WTC11 (cell line): ENCODE data around the gene TEX14. TPM values are rescaled to one million over a fixed set of nuclear protein-coding genes. Genes with fewer than 3 reads are reported as not detected.

ENCODE experiments used
- ATAC-seq: fragments of 200-7000 bp; cut with Tn5 transposase; 2 replicates; pipeline ENCODE4 v1.10.0; 2021; ENCODE audit warnings: mild to moderate bottlenecking, moderate library complexity
- CTCF ChIA-PET: fragments of 300-600 bp; sonication (Branson Sonifier 250); formaldehyde crosslinking; loops from one replicate; lab custom pipeline; 2021; ENCODE audit warnings: antibody characterized with exemption; lab: Charles Lee
- POLR2A ChIA-PET: fragments of 350-600 bp; sonication (Branson Sonifier 250); formaldehyde crosslinking; loops from one replicate; lab custom pipeline; 2021; ENCODE audit warnings: antibody characterized with exemption; lab: Charles Lee
- DNase-seq: peaks from one replicate; pipeline ENCODE4 v3.0.0; 2021; ENCODE audit warnings: low spot score
- H3K27ac Mint-ChIP-seq: 2 replicates; pipeline ENCODE4 v1.8.0; 2021; ENCODE audit warnings: mixed read lengths
- H3K27me3 Mint-ChIP-seq: 2 replicates; pipeline ENCODE4 v1.8.0; 2021; ENCODE audit warnings: low read depth, mild to moderate bottlenecking, moderate library complexity, mixed read lengths
- H3K36me3 Mint-ChIP-seq: 2 replicates; pipeline ENCODE4 v1.8.0; 2021; ENCODE audit warnings: mixed read lengths
- H3K4me1 Mint-ChIP-seq: 2 replicates; pipeline ENCODE4 v1.8.0; 2022; ENCODE audit warnings: mixed read lengths
- H3K4me3 Mint-ChIP-seq: 2 replicates; pipeline ENCODE4 v1.8.0; 2021; ENCODE audit warnings: mild to moderate bottlenecking, moderate library complexity, mixed read lengths
- H3K9me3 Mint-ChIP-seq: 2 replicates; pipeline ENCODE4 v1.8.0; 2021; ENCODE audit warnings: mixed read lengths
- EMX1 ChIP-seq: fragments of 250-450 bp; sonication (Bioruptor Pico); IDR thresholded peaks from 2 replicates; pipeline ENCODE4 v1.8.0; 2021; ENCODE audit warnings: mild to moderate bottlenecking
- FOXK1 ChIP-seq: sonication (generic); formaldehyde crosslinking; IDR thresholded peaks from 2 replicates; pipeline ENCODE4 v1.8.0; 2022; ENCODE audit warnings: mild to moderate bottlenecking, moderate library complexity, missing genetic modification reagents
- FOXP1 ChIP-seq: sonication (generic); formaldehyde crosslinking; IDR thresholded peaks from 2 replicates; pipeline ENCODE4 v1.8.0; 2022; ENCODE audit warnings: missing genetic modification reagents, mild to moderate bottlenecking, moderate library complexity, borderline replicate concordance
- IRF2 ChIP-seq: sonication (generic); formaldehyde crosslinking; IDR thresholded peaks from 2 replicates; pipeline ENCODE4 v1.8.0; 2022; ENCODE audit warnings: low read depth, missing genetic modification reagents, borderline replicate concordance
- NFYB ChIP-seq: sonication (generic); formaldehyde crosslinking; conservative IDR thresholded peaks from 2 replicates; pipeline ENCODE4 v1.8.0; 2022; ENCODE audit warnings: low read depth, missing genetic modification reagents
- NR2C2 ChIP-seq: sonication (generic); formaldehyde crosslinking; IDR thresholded peaks from 2 replicates; pipeline ENCODE4 v1.8.0; 2022; ENCODE audit warnings: mild to moderate bottlenecking, missing genetic modification reagents
- ZNF138 ChIP-seq: sonication (generic); formaldehyde crosslinking; conservative IDR thresholded peaks from 2 replicates; pipeline ENCODE4 v1.8.1; 2022; ENCODE audit warnings: mild to moderate bottlenecking, moderate library complexity, missing genetic modification reagents
- ZNF219 ChIP-seq: sonication (generic); formaldehyde crosslinking; IDR thresholded peaks from 2 replicates; pipeline ENCODE4 v1.8.0; 2023; ENCODE audit warnings: missing genetic modification reagents, mild to moderate bottlenecking, borderline replicate concordance
- ZNF263 ChIP-seq: sonication (generic); formaldehyde crosslinking; IDR thresholded peaks from 2 replicates; pipeline ENCODE4 v1.8.1; 2022; ENCODE audit warnings: low read depth, mild to moderate bottlenecking, moderate library complexity, missing genetic modification reagents
- ZNF416 ChIP-seq: fragments of 250-450 bp; sonication (Bioruptor Pico); IDR thresholded peaks from 2 replicates; pipeline ENCODE4 v1.9.0; 2021; ENCODE audit warnings: mild to moderate bottlenecking, inconsistent platforms
- ZNF671 ChIP-seq: fragments of 250-450 bp; sonication (Bioruptor Pico); IDR thresholded peaks from 2 replicates; pipeline ENCODE4 v1.8.0; 2021; ENCODE audit warnings: mild to moderate bottlenecking
- total RNA-seq: library from RNA; stranded (reverse); gene quantifications from 3 replicates; pipeline ENCODE4 v1.2.3, GENCODE V29; 2021
- TF ChIP-seq, protein P1 (sequence below): fragments of 200-600 bp; IDR thresholded peaks from 2 replicates; pipeline ENCODE4 v1.8.0; 2022; ENCODE audit warnings: antibody characterized with exemption
- TF ChIP-seq, protein P2 (sequence below): fragments of 250-450 bp; sonication (Bioruptor Pico); conservative IDR thresholded peaks from 2 replicates; pipeline ENCODE4 v1.9.0; 2021; ENCODE audit warnings: mild to moderate bottlenecking
- TF ChIP-seq, protein P3 (sequence below): sonication (generic); formaldehyde crosslinking; conservative IDR thresholded peaks from 2 replicates; pipeline ENCODE4 v1.8.1; 2022; ENCODE audit warnings: mild to moderate bottlenecking, missing genetic modification reagents
- TF ChIP-seq, protein P4 (sequence below): sonication (generic); formaldehyde crosslinking; IDR thresholded peaks from 2 replicates; pipeline ENCODE4 v1.8.1; 2023; ENCODE audit warnings: mild to moderate bottlenecking, missing genetic modification reagents, moderate library complexity
- TF ChIP-seq, protein P5 (sequence below): sonication (generic); formaldehyde crosslinking; IDR thresholded peaks from 2 replicates; pipeline ENCODE4 v1.8.1; 2023; ENCODE audit warnings: mild to moderate bottlenecking, missing genetic modification reagents
- TF ChIP-seq, protein P6 (sequence below): sonication (generic); formaldehyde crosslinking; IDR thresholded peaks from 2 replicates; pipeline ENCODE4 v1.8.1; 2023; ENCODE audit warnings: mild to moderate bottlenecking, missing genetic modification reagents, borderline replicate concordance

The TEX14 gene
- total RNA-seq, 1 experiment from 2014 or later: 1.4 TPM

DNA sequence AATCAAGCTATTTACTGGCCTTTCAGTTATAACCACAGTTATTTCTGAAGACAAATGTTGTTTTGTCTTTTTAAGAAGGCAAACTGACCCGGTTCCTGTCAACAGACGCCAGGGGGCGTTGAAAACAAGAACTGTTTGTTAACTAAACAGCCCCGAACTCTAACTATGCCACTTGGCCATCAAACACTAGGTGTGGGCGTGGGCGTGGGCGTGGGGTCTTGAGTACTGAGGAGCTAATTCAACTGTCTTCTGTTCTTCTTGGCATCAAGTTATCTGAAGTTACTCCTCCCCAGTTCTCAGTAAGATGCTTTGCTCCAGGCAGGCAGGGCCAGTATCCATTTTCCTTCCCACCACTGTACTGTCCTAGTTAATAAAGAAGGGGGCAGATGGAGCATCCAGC lies 114.1 kb downstream of the TEX14 start:
- ChIA-PET POLR2A (no interaction called here), CTCF (interaction anchor here (0.6 to 3.7 kb wide), 10 partner anchors 11 to 215 kb away, joined by 3 to 23 read pairs (median 4); partner anchors contain the start of gene MTMR4)
- Mint-ChIP-seq H3K4me3 (no peak overlapping the region), H3K4me1 (no peaks in the 10 kb centered on the region), H3K27me3 (no peaks in the 10 kb centered on the region), H3K9me3 (no peaks in the 10 kb centered on the region), H3K36me3 (no peaks in the 10 kb centered on the region), H3K27ac (no peak overlapping the region)
- TF ChIP-seq, protein P1, sequence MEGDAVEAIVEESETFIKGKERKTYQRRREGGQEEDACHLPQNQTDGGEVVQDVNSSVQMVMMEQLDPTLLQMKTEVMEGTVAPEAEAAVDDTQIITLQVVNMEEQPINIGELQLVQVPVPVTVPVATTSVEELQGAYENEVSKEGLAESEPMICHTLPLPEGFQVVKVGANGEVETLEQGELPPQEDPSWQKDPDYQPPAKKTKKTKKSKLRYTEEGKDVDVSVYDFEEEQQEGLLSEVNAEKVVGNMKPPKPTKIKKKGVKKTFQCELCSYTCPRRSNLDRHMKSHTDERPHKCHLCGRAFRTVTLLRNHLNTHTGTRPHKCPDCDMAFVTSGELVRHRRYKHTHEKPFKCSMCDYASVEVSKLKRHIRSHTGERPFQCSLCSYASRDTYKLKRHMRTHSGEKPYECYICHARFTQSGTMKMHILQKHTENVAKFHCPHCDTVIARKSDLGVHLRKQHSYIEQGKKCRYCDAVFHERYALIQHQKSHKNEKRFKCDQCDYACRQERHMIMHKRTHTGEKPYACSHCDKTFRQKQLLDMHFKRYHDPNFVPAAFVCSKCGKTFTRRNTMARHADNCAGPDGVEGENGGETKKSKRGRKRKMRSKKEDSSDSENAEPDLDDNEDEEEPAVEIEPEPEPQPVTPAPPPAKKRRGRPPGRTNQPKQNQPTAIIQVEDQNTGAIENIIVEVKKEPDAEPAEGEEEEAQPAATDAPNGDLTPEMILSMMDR: peak; percentile 68
- TF ChIP-seq NR2C2: no peak
- peak; percentile 58 for DNase-seq
- ATAC-seq: peak; percentile 60

DNA sequence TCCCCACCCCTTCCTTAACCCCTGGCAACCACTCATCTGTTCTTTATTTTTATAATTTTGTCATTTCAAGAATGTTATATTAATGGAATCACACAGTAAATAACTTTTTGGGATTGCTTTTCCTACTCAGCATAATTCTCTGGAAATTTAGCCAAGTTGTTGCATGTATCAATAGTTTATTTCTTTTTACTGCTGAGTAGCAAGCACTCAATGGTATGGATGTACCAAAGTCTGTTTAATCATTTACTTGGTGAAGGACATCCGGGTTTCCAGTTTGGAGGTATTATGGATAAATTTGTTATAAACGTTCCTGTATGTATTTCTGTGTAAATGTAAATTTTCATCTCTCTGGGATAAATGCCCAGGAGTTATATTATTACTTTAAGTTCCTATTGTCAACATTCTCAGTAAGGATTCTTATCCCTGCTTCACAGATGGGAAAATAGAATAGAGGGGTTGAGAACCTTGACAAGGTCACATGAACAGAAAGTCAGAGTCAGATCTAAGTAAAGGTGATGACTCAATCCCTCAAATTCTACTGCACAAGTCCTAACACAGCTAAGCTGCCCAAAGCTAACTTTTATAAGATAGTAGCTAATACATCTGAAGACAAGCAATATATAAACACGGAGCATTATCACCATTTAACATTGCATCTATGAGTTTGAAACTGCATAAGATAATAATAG lies 115.0 kb downstream of the TEX14 start:
- no peaks in the 10 kb centered on the region for H3K4me1 Mint-ChIP-seq
- H3K27ac Mint-ChIP-seq: no peak overlapping the region
- POLR2A ChIA-PET: no interaction called here
- CTCF ChIA-PET: interaction anchor here (0.6 to 3.7 kb wide), 10 partner anchors 10 to 216 kb away, joined by 3 to 23 read pairs (median 4); partner anchors contain the start of gene MTMR4
- H3K27me3 Mint-ChIP-seq: no peaks in the 10 kb centered on the region
- DNase-seq (no peak), ATAC-seq (no peak)
- H3K9me3 Mint-ChIP-seq: no peaks in the 10 kb centered on the region
- no peak overlapping the region for H3K4me3 Mint-ChIP-seq
- no peak for TF ChIP-seq ZNF138 (CRISPR knock-in tag)
- TF ChIP-seq ZNF219: no peak
- no peak for TF ChIP-seq IRF2 (CRISPR knock-in tag)
- TF ChIP-seq, protein P2, sequence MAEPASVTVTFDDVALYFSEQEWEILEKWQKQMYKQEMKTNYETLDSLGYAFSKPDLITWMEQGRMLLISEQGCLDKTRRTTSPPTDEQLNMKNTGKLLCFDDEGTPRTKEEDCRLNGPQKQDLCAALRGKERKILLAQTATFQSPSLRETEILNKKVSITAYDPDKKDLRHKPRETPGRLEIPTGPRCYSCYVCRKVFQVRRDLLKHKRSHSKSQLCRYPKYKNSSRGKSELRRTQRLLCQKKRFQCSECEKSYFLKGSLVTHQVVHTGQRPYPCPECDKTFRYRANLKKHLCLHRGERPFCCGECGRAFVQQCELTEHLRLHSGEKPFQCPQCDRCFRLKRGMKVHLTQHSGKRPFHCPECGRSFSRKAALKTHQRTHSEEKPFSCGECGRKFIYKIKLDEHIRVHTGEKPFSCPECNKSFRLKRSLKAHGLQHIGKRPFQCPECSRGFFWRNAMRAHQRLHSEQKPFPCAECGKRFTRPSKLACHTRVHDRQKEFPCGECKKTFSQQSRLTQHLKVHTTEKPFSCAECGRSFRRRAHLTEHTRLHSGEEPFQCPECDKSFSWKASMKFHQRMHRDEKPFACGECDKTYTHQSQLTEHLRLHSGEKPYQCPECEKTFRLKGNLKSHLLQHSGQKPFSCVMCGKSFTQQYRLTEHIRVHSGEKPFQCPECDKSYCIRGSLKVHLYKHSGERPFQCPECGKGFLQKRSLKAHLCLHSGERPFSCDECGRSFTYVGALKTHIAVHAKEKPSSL (CRISPR knock-in tag): no peak
- no peak for TF ChIP-seq ZNF671 (CRISPR knock-in tag)
- TF ChIP-seq FOXK1 (CRISPR knock-in tag): no peak
- no peak for TF ChIP-seq NR2C2
- TF ChIP-seq, protein P3, sequence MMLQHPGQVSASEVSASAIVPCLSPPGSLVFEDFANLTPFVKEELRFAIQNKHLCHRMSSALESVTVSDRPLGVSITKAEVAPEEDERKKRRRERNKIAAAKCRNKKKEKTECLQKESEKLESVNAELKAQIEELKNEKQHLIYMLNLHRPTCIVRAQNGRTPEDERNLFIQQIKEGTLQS (CRISPR knock-in tag): no peak
- TF ChIP-seq, protein P4, sequence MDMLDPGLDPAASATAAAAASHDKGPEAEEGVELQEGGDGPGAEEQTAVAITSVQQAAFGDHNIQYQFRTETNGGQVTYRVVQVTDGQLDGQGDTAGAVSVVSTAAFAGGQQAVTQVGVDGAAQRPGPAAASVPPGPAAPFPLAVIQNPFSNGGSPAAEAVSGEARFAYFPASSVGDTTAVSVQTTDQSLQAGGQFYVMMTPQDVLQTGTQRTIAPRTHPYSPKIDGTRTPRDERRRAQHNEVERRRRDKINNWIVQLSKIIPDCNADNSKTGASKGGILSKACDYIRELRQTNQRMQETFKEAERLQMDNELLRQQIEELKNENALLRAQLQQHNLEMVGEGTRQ (CRISPR knock-in tag): no peak
- TF ChIP-seq ZNF416 (CRISPR knock-in tag): no peak
- TF ChIP-seq NFYB: no peak
- TF ChIP-seq, protein P5, sequence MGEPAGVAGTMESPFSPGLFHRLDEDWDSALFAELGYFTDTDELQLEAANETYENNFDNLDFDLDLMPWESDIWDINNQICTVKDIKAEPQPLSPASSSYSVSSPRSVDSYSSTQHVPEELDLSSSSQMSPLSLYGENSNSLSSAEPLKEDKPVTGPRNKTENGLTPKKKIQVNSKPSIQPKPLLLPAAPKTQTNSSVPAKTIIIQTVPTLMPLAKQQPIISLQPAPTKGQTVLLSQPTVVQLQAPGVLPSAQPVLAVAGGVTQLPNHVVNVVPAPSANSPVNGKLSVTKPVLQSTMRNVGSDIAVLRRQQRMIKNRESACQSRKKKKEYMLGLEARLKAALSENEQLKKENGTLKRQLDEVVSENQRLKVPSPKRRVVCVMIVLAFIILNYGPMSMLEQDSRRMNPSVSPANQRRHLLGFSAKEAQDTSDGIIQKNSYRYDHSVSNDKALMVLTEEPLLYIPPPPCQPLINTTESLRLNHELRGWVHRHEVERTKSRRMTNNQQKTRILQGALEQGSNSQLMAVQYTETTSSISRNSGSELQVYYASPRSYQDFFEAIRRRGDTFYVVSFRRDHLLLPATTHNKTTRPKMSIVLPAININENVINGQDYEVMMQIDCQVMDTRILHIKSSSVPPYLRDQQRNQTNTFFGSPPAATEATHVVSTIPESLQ (CRISPR knock-in tag): no peak
- no peak for TF ChIP-seq ZNF263 (CRISPR knock-in tag)
- TF ChIP-seq EMX1 (CRISPR knock-in tag): no peak
- TF ChIP-seq, protein P6, sequence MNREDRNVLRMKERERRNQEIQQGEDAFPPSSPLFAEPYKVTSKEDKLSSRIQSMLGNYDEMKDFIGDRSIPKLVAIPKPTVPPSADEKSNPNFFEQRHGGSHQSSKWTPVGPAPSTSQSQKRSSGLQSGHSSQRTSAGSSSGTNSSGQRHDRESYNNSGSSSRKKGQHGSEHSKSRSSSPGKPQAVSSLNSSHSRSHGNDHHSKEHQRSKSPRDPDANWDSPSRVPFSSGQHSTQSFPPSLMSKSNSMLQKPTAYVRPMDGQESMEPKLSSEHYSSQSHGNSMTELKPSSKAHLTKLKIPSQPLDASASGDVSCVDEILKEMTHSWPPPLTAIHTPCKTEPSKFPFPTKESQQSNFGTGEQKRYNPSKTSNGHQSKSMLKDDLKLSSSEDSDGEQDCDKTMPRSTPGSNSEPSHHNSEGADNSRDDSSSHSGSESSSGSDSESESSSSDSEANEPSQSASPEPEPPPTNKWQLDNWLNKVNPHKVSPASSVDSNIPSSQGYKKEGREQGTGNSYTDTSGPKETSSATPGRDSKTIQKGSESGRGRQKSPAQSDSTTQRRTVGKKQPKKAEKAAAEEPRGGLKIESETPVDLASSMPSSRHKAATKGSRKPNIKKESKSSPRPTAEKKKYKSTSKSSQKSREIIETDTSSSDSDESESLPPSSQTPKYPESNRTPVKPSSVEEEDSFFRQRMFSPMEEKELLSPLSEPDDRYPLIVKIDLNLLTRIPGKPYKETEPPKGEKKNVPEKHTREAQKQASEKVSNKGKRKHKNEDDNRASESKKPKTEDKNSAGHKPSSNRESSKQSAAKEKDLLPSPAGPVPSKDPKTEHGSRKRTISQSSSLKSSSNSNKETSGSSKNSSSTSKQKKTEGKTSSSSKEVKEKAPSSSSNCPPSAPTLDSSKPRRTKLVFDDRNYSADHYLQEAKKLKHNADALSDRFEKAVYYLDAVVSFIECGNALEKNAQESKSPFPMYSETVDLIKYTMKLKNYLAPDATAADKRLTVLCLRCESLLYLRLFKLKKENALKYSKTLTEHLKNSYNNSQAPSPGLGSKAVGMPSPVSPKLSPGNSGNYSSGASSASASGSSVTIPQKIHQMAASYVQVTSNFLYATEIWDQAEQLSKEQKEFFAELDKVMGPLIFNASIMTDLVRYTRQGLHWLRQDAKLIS (CRISPR knock-in tag): no peak
- TF ChIP-seq FOXP1 (CRISPR knock-in tag): no peak
- H3K36me3 Mint-ChIP-seq: no peaks in the 10 kb centered on the region
